ENCODE results near the gene MUC5B.
"Not testable (repeated sequence)": the region's sequence is repeated elsewhere in the genome, so short reads cannot be mapped to it uniquely, and the experiment has no call there.

Gene MUC5B

GRCh38 chr11:1222491-1223345 lies at the start of gene MUC5B:
Gene MUC5B (plus strand): TSS chr11:1223066. CDS start chr11:1223124, 58 bp downstream.
- DNase-seq, result no peak

GRCh38 chr11:1173396-1173795 lies 49.5 kb upstream of the MUC5B start:
- DNase-seq, result not testable (repeated sequence)

DNA sequence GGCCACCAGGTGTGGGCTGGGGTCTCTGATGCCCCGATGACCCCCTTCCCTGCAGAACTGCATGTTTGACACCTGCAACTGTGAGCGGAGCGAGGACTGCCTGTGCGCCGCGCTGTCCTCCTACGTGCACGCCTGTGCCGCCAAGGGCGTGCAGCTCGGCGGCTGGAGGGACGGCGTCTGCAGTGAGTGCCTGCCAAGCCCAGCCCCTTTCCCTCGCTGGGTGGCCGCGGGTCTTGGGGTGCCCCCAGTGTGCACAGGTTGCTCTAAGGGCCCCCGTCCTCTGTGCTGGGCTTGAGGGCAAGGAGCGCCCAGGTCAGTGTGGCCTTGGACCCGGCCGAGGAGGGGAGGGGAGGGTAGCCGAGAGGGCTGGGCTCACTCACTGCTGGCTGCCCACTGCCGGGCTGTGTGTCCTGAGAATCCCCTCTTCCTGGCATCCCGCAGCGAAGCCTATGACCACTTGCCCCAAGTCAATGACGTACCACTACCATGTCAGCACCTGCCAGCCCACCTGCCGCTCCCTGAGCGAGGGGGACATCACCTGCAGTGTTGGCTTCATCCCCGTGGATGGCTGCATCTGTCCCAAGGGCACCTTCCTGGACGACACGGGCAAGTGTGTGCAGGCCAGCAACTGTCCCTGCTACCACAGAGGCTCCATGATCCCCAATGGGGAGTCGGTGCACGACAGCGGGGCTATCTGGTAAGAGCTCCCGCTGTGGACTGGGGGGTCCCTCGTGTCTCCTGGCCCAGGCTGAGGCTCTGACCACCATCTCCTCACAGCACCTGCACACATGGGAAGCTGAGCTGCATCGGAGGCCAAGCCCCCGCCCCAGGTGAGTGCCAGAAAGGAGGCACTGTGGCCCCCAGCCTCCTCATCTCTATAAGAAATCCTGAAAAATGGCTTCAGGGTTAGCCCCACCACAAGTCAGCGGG lies 48.2 kb upstream of the MUC5B start:
- DNase-seq, result no peak

- no peak for DNase-seq
Measured at GRCh38 chr11:1175461-1176223, 47.2 kb upstream of the MUC5B start.

GRCh38 chr11:1176224-1177019 lies 46.4 kb upstream of the MUC5B start:
- DNase-seq, result no peak

DNA sequence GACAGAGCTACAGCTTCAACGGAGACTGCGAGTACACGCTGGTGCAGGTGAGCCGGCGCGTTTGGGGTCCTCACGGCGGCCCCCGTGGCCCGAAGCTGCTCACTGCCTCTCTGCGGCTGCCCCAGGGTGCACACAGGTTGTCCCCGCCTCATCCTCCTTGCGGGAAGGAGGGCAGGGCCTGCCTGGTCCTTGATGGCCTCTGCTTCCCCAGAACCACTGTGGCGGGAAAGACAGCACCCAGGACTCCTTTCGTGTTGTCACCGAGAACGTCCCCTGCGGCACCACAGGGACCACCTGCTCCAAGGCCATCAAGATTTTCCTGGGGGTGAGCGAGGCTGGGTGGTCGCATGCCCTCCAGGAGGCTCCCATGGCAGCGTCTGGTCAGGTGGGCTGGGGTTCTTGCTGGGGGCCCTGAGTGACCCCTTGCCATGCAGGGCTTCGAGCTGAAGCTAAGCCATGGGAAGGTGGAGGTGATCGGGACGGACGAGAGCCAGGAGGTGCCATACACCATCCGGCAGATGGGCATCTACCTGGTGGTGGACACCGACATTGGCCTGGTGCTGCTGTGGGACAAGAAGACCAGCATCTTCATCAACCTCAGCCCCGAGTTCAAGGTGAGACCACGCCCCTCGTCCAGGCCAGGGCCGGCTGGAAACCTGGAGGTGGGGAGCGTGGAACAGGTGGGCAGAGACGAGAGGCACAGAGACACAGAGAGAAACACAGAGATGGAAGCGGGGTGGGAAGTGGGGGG lies 45.7 kb upstream of the MUC5B start:
- DNase-seq, result no peak

DNA sequence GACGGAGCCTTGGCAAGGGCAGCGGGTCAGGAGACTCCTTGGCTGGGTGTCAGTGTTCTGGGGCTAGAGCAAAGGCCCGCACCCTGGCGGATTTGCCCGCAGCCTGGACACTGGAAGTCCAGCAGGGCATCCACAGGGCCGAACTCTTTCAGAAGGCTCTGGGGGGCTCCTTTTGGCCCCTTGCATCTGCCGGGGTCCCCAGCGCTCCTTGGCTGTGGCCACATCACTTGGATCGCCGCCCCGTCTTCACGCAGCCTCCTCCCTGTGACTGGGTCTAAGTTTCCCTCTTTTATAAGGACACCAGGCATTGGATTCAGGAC lies 45.1 kb upstream of the MUC5B start:
- no peak for DNase-seq

DNA sequence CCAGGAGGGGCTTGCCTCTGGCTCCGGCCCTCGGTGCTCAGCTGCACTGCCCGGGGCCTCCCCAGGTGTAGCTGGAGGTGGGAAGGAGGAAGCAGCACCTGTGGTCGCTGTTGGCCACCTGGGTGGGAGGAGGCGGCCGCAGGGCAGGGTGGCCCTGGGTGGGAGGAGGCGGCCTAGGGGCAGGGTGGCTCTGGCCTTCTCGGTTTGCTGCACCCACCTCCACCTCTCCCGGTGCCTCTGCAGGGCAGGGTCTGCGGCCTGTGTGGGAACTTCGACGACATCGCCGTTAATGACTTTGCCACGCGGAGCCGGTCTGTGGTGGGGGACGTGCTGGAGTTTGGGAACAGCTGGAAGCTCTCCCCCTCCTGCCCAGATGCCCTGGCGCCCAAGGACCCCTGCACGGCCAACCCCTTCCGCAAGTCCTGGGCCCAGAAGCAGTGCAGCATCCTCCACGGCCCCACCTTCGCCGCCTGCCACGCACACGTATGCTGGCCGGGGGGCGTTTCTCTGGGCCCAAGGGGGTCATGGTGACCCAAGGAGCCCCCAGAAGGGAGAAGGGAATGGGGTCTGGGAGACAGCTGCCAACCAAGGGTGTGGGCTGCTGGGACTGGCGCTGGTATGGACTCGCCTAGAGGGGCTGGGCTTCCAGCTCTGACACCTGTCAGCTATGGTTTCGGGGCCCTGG lies 44.5 kb upstream of the MUC5B start:
- DNase-seq, result no peak

- no peak for DNase-seq
Measured at GRCh38 chr11:1178906-1179305, 44.0 kb upstream of the MUC5B start.

DNA sequence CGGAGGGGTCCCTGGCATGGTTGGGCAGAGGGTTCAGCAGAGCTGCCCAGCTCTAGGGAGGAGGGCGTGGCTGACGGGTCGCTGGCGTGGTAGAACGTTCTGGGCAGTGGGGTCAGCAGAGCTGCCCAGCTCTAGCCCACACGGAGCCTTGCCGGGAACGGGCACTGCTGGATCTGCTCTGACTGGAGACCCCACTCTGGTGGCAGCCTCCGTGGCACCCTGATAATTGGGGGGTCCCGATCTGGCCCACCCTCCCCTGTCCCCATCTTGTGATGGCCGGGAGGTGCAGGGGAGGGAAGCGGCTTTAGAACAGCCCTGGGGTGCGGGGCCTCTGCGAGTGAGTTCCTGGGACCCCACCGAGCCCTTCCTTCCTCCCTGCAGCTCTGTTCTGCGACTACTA lies 43.2 kb upstream of the MUC5B start:
- DNase-seq, result no peak

GRCh38 chr11:1180171-1180570 lies 42.7 kb upstream of the MUC5B start:
- no peak for DNase-seq

- no peak for DNase-seq
Measured at GRCh38 chr11:1180947-1181391, 41.9 kb upstream of the MUC5B start.

GRCh38 chr11:1181420-1181819 lies 41.4 kb upstream of the MUC5B start:
- DNase-seq, result no peak

- DNase-seq, result no peak
Measured at GRCh38 chr11:1181853-1182535, 40.9 kb upstream of the MUC5B start.

DNA sequence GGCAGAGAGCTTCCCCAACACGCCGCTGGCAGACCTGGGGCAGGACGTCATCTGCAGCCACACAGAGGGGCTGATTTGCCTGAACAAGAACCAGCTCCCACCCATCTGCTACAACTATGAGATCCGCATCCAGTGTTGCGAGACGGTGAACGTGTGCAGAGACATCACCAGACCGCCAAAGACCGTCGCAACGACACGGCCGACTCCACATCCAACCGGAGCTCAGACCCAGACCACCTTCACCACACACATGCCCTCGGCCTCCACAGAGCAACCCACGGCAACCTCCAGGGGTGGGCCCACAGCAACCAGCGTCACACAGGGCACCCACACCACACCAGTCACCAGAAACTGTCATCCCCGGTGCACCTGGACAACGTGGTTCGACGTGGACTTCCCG lies 38.7 kb upstream of the MUC5B start:
- not testable (repeated sequence) for DNase-seq

DNA sequence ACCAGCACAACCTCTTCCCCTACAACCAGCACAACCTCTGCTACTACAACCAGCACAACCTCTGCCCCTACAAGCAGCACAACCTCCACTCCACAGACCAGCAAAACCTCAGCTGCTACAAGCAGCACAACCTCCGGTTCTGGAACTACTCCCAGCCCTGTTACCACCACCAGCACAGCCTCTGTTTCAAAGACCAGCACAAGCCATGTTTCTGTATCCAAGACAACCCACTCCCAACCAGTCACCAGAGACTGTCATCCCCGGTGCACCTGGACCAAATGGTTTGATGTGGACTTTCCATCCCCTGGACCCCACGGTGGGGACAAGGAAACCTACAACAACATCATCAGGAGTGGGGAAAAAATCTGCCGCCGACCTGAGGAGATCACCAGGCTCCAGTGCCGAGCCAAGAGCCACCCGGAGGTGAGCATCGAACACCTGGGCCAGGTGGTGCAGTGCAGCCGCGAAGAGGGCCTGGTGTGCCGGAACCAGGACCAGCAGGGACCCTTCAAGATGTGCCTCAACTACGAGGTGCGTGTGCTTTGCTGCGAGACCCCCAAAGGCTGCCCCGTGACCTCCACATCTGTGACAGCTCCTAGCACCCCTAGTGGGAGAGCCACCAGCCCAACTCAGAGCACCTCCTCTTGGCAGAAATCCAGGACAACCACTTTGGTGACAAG lies 34.3 kb upstream of the MUC5B start:
- not testable (repeated sequence) for DNase-seq

DNA sequence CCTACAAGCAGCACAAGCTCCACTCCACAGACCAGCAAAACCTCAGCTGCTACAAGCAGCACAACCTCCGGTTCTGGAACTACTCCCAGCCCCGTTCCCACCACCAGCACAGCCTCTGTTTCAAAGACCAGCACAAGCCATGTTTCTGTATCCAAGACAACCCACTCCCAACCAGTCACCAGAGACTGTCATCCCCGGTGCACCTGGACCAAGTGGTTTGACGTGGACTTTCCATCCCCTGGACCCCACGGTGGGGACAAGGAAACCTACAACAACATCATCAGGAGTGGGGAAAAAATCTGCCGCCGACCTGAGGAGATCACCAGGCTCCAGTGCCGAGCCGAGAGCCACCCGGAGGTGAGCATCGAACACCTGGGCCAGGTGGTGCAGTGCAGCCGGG lies 33.0 kb upstream of the MUC5B start:
- not testable (repeated sequence) for DNase-seq

DNA sequence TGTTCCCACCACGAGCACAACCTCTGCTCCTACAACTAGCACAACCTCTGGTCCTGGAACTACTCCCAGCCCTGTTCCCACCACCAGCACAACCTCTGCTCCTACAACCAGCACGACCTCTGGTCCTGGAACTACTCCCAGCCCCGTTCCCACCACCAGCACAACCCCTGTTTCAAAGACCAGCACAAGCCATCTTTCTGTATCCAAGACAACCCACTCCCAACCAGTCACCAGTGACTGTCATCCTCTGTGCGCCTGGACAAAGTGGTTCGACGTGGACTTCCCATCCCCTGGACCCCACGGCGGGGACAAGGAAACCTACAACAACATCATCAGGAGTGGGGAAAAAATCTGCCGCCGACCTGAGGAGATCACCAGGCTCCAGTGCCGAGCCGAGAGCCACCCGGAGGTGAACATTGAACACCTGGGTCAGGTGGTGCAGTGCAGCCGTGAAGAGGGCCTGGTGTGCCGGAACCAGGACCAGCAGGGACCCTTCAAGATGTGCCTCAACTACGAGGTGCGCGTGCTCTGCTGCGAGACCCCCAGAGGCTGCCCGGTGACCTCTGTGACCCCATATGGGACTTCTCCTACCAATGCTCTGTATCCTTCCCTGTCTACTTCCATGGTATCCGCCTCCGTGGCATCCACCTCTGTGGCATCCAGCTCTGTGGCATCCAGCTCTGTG lies 30.9 kb upstream of the MUC5B start:
- DNase-seq, result not testable (repeated sequence)

GRCh38 chr11:1192741-1193325 lies 30.0 kb upstream of the MUC5B start:
- DNase-seq, result no peak

All from CD4-positive, alpha-beta T cell treated with Interleukin-6 for 4 hours (primary cell).